GM10266 (cell line): ENCODE data around the gene YARS1.
A peak's percentile ranks its signal among the peaks of the same experiment; 100 is the strongest.
"Not testable (repeated sequence)": the region's sequence is repeated elsewhere in the genome, so short reads cannot be mapped to it uniquely, and the experiment has no call there.

Source experiments
- DNase-seq: peaks from one replicate; pipeline ENCODE4 v3.0.0; 2012; ENCODE audit errors: extremely low spot score
- TF ChIP-seq, protein P1 (sequence below): IDR thresholded peaks from 2 replicates; pipeline ENCODE4 v1.5.1; 2012; ENCODE audit warnings: mild to moderate bottlenecking, low read depth; ENCODE audit not compliant: control insufficient read depth, insufficient read depth; ENCODE audit errors: missing control alignments

Gene YARS1

DNA sequence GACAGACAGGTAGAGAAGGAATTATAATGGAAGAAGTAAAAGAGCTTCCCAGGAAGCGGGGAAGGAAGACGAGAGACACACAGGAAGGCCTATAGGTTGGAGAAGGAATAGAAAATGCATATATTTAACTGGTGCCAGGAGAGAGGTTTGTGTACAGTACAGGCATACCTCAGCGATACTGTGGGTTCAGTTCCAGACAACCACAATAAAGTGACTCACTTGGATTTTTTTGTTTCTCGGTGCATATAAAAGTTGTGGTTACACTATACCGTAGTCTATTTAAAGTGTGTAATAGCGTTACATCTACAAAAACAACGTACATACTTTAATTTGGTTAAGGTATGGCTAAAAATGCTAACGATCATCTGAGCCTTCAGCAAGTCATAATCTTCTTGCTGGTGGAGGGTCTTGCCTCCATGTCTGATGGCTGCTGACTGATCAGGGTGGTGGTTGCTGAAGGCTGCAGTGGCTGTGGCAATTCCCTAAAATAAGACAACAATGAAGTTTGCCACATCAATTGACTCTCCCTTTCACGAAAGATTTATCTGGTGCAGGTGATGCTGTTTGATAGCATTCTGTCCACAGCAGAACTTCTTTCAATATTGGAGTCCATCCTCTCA, 16.0 kb downstream of the YARS1 start:
- DNase-seq = no peak
- TF ChIP-seq, protein P1, sequence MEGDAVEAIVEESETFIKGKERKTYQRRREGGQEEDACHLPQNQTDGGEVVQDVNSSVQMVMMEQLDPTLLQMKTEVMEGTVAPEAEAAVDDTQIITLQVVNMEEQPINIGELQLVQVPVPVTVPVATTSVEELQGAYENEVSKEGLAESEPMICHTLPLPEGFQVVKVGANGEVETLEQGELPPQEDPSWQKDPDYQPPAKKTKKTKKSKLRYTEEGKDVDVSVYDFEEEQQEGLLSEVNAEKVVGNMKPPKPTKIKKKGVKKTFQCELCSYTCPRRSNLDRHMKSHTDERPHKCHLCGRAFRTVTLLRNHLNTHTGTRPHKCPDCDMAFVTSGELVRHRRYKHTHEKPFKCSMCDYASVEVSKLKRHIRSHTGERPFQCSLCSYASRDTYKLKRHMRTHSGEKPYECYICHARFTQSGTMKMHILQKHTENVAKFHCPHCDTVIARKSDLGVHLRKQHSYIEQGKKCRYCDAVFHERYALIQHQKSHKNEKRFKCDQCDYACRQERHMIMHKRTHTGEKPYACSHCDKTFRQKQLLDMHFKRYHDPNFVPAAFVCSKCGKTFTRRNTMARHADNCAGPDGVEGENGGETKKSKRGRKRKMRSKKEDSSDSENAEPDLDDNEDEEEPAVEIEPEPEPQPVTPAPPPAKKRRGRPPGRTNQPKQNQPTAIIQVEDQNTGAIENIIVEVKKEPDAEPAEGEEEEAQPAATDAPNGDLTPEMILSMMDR = no peak

GRCh38 chr1:32798679-32799416, 18.3 kb downstream of the YARS1 start:
- DNase-seq = peak; percentile 46
- TF ChIP-seq, protein P1 = no peak

GRCh38 chr1:32798191-32798590, 19.0 kb downstream of the YARS1 start:
- TF ChIP-seq, protein P1 = no peak
- DNase-seq = no peak

- TF ChIP-seq, protein P1 = no peak
- no peak for DNase-seq
These were observed 19.7 kb downstream of the YARS1 start for GRCh38 chr1:32797456-32797855.

DNA sequence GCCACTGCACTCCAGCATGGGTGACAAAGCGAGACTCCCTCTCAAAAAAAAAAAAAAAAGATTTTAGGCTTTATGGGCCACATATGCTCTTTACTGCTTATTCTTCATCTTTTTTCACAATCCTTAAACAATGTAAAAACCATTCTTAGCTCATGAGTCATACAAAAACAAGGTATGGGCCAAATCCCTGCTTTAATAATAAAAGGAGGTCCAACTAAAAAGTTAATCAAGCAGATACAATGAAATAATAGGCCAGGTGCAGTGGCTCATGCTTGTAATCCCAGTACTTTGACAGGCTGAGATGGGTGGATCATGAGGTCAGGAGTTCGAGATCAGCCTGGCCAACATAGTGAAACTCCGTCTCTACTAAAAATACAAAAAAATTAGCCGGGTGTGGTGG, 21.4 kb downstream of the YARS1 start:
- DNase-seq = not testable (repeated sequence)

GRCh38 chr1:32791881-32792280, 25.3 kb downstream of the YARS1 start:
- DNase-seq = no peak
- TF ChIP-seq, protein P1 = no peak

GRCh38 chr1:32789356-32789755, 27.8 kb downstream of the YARS1 start:
- DNase-seq = not testable (repeated sequence)

DNA sequence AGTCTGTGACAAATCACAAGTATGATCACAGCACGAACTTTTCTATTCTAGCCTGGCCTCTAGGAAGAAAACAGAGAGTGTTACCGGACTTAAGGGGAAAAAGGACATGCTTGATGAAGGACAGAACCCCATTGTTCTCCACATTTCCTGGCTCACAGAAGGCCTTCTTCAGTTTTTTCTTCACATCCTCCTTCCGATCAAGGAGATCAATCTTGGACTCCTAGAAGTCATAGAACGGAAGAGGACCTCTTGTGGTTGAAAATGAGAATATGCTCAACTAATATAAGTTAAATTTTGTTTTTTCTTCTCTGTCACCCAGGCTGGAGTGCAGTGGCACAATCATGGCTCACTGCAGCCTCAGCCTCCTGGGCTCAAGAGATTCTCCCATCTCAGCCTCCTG, 30.3 kb downstream of the YARS1 start:
- TF ChIP-seq, protein P1 = no peak
- DNase-seq = no peak
